H9 (cell line): ENCODE results near the gene ACSM5. TPM values are rescaled to one million over a fixed set of nuclear protein-coding genes. Genes with fewer than 3 reads are reported as not detected.

Experiments used
- DNase-seq: peaks from one replicate; pipeline ENCODE4 v3.0.0-alpha.2; 2017
- H2AFZ ChIP-seq: one replicate; pipeline ENCODE4 v1.6.1; 2013; ENCODE audit warnings: mild to moderate bottlenecking, low read length, control low read depth, moderate library complexity
- H2AK5ac ChIP-seq: 2 replicates; pipeline ENCODE4 v1.6.1; 2013; ENCODE audit warnings: low read length, control low read depth, mixed read lengths; ENCODE audit not compliant: insufficient read length
- H2BK120ac ChIP-seq: one replicate; pipeline ENCODE4 v1.6.1; 2013; ENCODE audit warnings: low read depth, mild to moderate bottlenecking, low read length, control low read depth, inconsistent platforms; ENCODE audit not compliant: poor library complexity, severe bottlenecking
- H2BK12ac ChIP-seq: 2 replicates; pipeline ENCODE4 v1.6.1; 2013; ENCODE audit warnings: low read length, control low read depth, mixed read lengths, low read depth; ENCODE audit not compliant: insufficient read length
- H2BK15ac ChIP-seq: 2 replicates; pipeline ENCODE4 v1.6.1; 2013; ENCODE audit warnings: low read depth, low read length, control low read depth
- H2BK20ac ChIP-seq: one replicate; pipeline ENCODE4 v1.6.1; 2013; ENCODE audit warnings: low read depth, mild to moderate bottlenecking, low read length, control low read depth, inconsistent platforms; ENCODE audit not compliant: poor library complexity, severe bottlenecking
- H2BK5ac ChIP-seq: 2 replicates; pipeline ENCODE4 v1.6.1; 2013; ENCODE audit warnings: low read length, control low read depth, mixed read lengths; ENCODE audit not compliant: insufficient read length
- H3K14ac ChIP-seq: 2 replicates; pipeline ENCODE4 v1.6.1; 2013; ENCODE audit warnings: low read length, control low read depth; ENCODE audit not compliant: insufficient read depth
- H3K18ac ChIP-seq: 2 replicates; pipeline ENCODE4 v1.6.1; 2013; ENCODE audit warnings: low read depth, mild to moderate bottlenecking, mixed read lengths, low read length, control low read depth; ENCODE audit not compliant: insufficient read length
- H3K23ac ChIP-seq: 2 replicates; pipeline ENCODE4 v1.6.1; 2013; ENCODE audit warnings: low read length, control low read depth, mixed read lengths, low read depth; ENCODE audit not compliant: insufficient read length
- H3K23me2 ChIP-seq: 2 replicates; pipeline ENCODE4 v1.6.1; 2013; ENCODE audit warnings: low read depth, mild to moderate bottlenecking, mixed read lengths, low read length, control low read depth; ENCODE audit not compliant: insufficient read length, poor library complexity, severe bottlenecking
- H3K27ac ChIP-seq: 2 replicates; pipeline ENCODE4 v1.5.1; 2013; ENCODE audit warnings: low read length, control low read depth, mixed read lengths, low read depth; ENCODE audit not compliant: insufficient read length
- H3K27me3 ChIP-seq: 2 replicates; pipeline ENCODE4 v1.6.1; 2013; ENCODE audit warnings: low read length, control low read depth, inconsistent platforms; ENCODE audit not compliant: insufficient read depth
- H3K4ac ChIP-seq: 2 replicates; pipeline ENCODE4 v1.6.1; 2013; ENCODE audit warnings: low read depth, mild to moderate bottlenecking, control low read depth, inconsistent platforms, low read length, moderate library complexity
- H3K4me1 ChIP-seq: 2 replicates; pipeline ENCODE4 v1.6.1; 2013; ENCODE audit warnings: low read length, control low read depth, inconsistent platforms; ENCODE audit not compliant: insufficient read depth
- H3K4me2 ChIP-seq: 2 replicates; pipeline ENCODE4 v1.6.1; 2013; ENCODE audit warnings: low read length, control low read depth, mixed read lengths; ENCODE audit not compliant: insufficient read length, insufficient read depth
- H3K56ac ChIP-seq: 2 replicates; pipeline ENCODE4 v1.6.1; 2013; ENCODE audit warnings: low read depth, mild to moderate bottlenecking, mixed read lengths, low read length, control low read depth; ENCODE audit not compliant: insufficient read length
- H3K79me1 ChIP-seq: 2 replicates; pipeline ENCODE4 v1.6.1; 2013; ENCODE audit warnings: low read depth, mild to moderate bottlenecking, moderate library complexity, low read length, control low read depth, inconsistent platforms; ENCODE audit not compliant: insufficient read depth, poor library complexity, severe bottlenecking
- H3K79me2 ChIP-seq: 2 replicates; pipeline ENCODE4 v1.6.1; 2013; ENCODE audit warnings: low read length, control low read depth, inconsistent platforms; ENCODE audit not compliant: insufficient read depth
- H3K9ac ChIP-seq: 2 replicates; pipeline ENCODE4 v1.6.1; 2013; ENCODE audit warnings: low read length, control low read depth, mixed read lengths; ENCODE audit not compliant: insufficient read length; ENCODE audit errors: extremely low read depth
- H3K9me3 ChIP-seq: one replicate; pipeline ENCODE4 v1.6.1; 2013; ENCODE audit warnings: low read depth, low read length, inconsistent platforms; ENCODE audit not compliant: control insufficient read depth
- H3T11ph ChIP-seq: one replicate; pipeline ENCODE4 v1.6.1; 2013; ENCODE audit warnings: mild to moderate bottlenecking, low read length, control low read depth, inconsistent platforms
- H4K20me1 ChIP-seq: one replicate; pipeline ENCODE4 v1.6.1; 2013; ENCODE audit not compliant: control insufficient read depth, insufficient read length, insufficient read depth
- H4K5ac ChIP-seq: 2 replicates; pipeline ENCODE4 v1.6.1; 2013; ENCODE audit warnings: low read depth, mild to moderate bottlenecking, mixed read lengths, low read length, control low read depth; ENCODE audit not compliant: insufficient read length
- H4K8ac ChIP-seq: replicated peaks from 2 replicates; pipeline ENCODE4 v1.6.1; 2013; ENCODE audit warnings: low read length, control low read depth, mixed read lengths, low read depth; ENCODE audit not compliant: insufficient read length
- H4K91ac ChIP-seq: 2 replicates; pipeline ENCODE4 v1.6.1; 2013; ENCODE audit warnings: low read depth, mild to moderate bottlenecking, moderate library complexity, mixed read lengths, low read length, control low read depth; ENCODE audit not compliant: insufficient read length
- H3K27ac Mint-ChIP-seq, 3 experiments: 2 replicates in 2 of 3; 3 replicates in 1 of 3; pipeline ENCODE4 v1.8.0; 2020 to 2021; ENCODE audit warnings: mixed read lengths in 3 of 3, mild to moderate bottlenecking in 1 of 3, moderate library complexity in 1 of 3
- H3K27me3 Mint-ChIP-seq: 2 replicates; pipeline ENCODE4 v1.8.0; 2021; ENCODE audit warnings: low read depth, mild to moderate bottlenecking, moderate library complexity, mixed read lengths
- H3K36me3 Mint-ChIP-seq, 3 experiments: 2 replicates in 2 of 3; 3 replicates in 1 of 3; pipeline ENCODE4 v1.8.0; 2020 to 2021; ENCODE audit warnings: low read depth in 3 of 3, mixed read lengths in 3 of 3; ENCODE audit not compliant: insufficient read depth in 1 of 3
- H3K4me1 Mint-ChIP-seq, 2 experiments: 2 replicates each; pipeline ENCODE4 v1.8.0; 2020; ENCODE audit warnings: mixed read lengths in 2 of 2
- H3K4me3 Mint-ChIP-seq, 2 experiments: 2 replicates in 1 of 2; 3 replicates in 1 of 2; pipeline ENCODE4 v1.8.0; 2020 to 2021; ENCODE audit warnings: mild to moderate bottlenecking in 2 of 2, mixed read lengths in 2 of 2, moderate library complexity in 1 of 2
- H3K9me3 Mint-ChIP-seq, 2 experiments: 2 replicates in 1 of 2; 3 replicates in 1 of 2; pipeline ENCODE4 v1.8.0; 2020; ENCODE audit warnings: mild to moderate bottlenecking in 2 of 2, mixed read lengths in 2 of 2, moderate library complexity in 1 of 2
- CTCF ChIP-seq: fragments of 200-600 bp; sonication (generic); conservative IDR thresholded peaks from 3 replicates; pipeline ENCODE4 v1.8.0; 2021; ENCODE audit warnings: antibody characterized with exemption, mild to moderate bottlenecking
- WGBS: extraction: QIAGEN DNeasy Blood & Tissue Kit; methylation state at CpG from one replicate; pipeline ENCODE4 v1.1.7; 2013; ENCODE audit warnings: missing lambda C conversion rate, low lambda C conversion rate, mixed read lengths; ENCODE audit not compliant: insufficient read length; ENCODE audit errors: extremely low coverage; 5-methylcytosine and 5-hydroxymethylcytosine counted together
- total RNA-seq: library from RNA; stranded (reverse); gene quantifications from 2 replicates; pipeline ENCODE4 v1.2.1, GENCODE V29; 2021

The ACSM5 gene
- total RNA-seq, 1 experiment from 2014 or later, result not detected

- Mint-ChIP-seq H3K4me1 (no peaks in the 10 kb centered on the region), H3K9me3 (peaks cover 4 to 50% of the 10 kb centered on the region in 2 experiments; a peak in 4 of 5 replicates), H3K27ac (no peak overlapping the region), H3K4me3 (no peak overlapping the region), H3K27me3 (peaks cover 6% of the 10 kb centered on the region), H3K36me3 (peaks cover 0 to 7% (median 0%) of the 10 kb centered on the region in 3 experiments; a peak in 1 of 7 replicates)
- no peak for TF ChIP-seq CTCF
- no peak for DNase-seq
- no peaks in the 10 kb centered on the region for H3K4me1 ChIP-seq
- no peak overlapping the region for H3K27ac ChIP-seq
- WGBS, result no CpG with 5 or more reads among the region's 1 CpG
- no peak overlapping the region for H3K18ac ChIP-seq
- H3K27me3 ChIP-seq, result no peaks in the 10 kb centered on the region
- H3K79me1 ChIP-seq, result no peaks in the 10 kb centered on the region
- H2BK120ac ChIP-seq, result no peak overlapping the region
- no peaks in the 10 kb centered on the region for H3K9me3 ChIP-seq
- no peak overlapping the region for H4K5ac ChIP-seq
- H4K20me1 ChIP-seq, result no peaks in the 10 kb centered on the region
- no peak overlapping the region for H3K4ac ChIP-seq
- no peak overlapping the region for H2AFZ ChIP-seq
- H3K23ac ChIP-seq, result no peak overlapping the region
- no peak overlapping the region for H2AK5ac ChIP-seq
- H4K8ac ChIP-seq, result no peak overlapping the region
- no peaks in the 10 kb centered on the region for H3K79me2 ChIP-seq
- H2BK15ac ChIP-seq, result no peak overlapping the region
- H4K91ac ChIP-seq, result no peak overlapping the region
- H3K56ac ChIP-seq, result no peak overlapping the region
- no peak overlapping the region for H3K4me2 ChIP-seq
- no peaks in the 10 kb centered on the region for H3K23me2 ChIP-seq
- H3K14ac ChIP-seq, result no peak overlapping the region
- no peak overlapping the region for H3T11ph ChIP-seq
- no peak overlapping the region for H2BK20ac ChIP-seq
- no peak overlapping the region for H3K9ac ChIP-seq
- H2BK12ac ChIP-seq, result no peak overlapping the region
- no peak overlapping the region for H2BK5ac ChIP-seq
These were observed 75.4 kb downstream of the ACSM5 start for GRCh38 chr16:20484726-20485125.
